WTC11 (cell line): Measurements from ENCODE around the gene ABLIM2. TPM values are rescaled to one million over a fixed set of nuclear protein-coding genes. Genes with fewer than 3 reads are reported as not detected.

ENCODE experiments used
- ESRRA ChIP-seq: sonication (generic); formaldehyde crosslinking; IDR thresholded peaks from 2 replicates; pipeline ENCODE4 v1.8.1; 2022; ENCODE audit warnings: mild to moderate bottlenecking, missing genetic modification reagents, borderline replicate concordance
- FOXP1 ChIP-seq: sonication (generic); formaldehyde crosslinking; IDR thresholded peaks from 2 replicates; pipeline ENCODE4 v1.8.0; 2022; ENCODE audit warnings: missing genetic modification reagents, mild to moderate bottlenecking, moderate library complexity, borderline replicate concordance
- MXD4 ChIP-seq: fragments of 250-450 bp; sonication (Bioruptor Pico); IDR thresholded peaks from 2 replicates; pipeline ENCODE4 v1.8.0; 2021; ENCODE audit warnings: mild to moderate bottlenecking, moderate library complexity, borderline replicate concordance
- RELA ChIP-seq: sonication (generic); formaldehyde crosslinking; IDR thresholded peaks from 2 replicates; pipeline ENCODE4 v1.8.1; 2022; ENCODE audit warnings: missing genetic modification reagents, mild to moderate bottlenecking, borderline replicate concordance
- TP53 ChIP-seq: sonication (generic); formaldehyde crosslinking; IDR thresholded peaks from 2 replicates; pipeline ENCODE4 v1.8.1; 2023; ENCODE audit warnings: mild to moderate bottlenecking, missing genetic modification reagents
- ZMAT4 ChIP-seq: fragments of 250-450 bp; sonication (Bioruptor Pico); IDR thresholded peaks from 2 replicates; pipeline ENCODE4 v1.9.0; 2021; ENCODE audit warnings: mild to moderate bottlenecking
- ZNF219 ChIP-seq: sonication (generic); formaldehyde crosslinking; IDR thresholded peaks from 2 replicates; pipeline ENCODE4 v1.8.0; 2023; ENCODE audit warnings: missing genetic modification reagents, mild to moderate bottlenecking, borderline replicate concordance
- ZNF512 ChIP-seq: sonication (generic); formaldehyde crosslinking; IDR thresholded peaks from 2 replicates; pipeline ENCODE4 v1.8.1; 2022; ENCODE audit warnings: missing genetic modification reagents, borderline replicate concordance
- total RNA-seq: library from RNA; stranded (reverse); gene quantifications from 3 replicates; pipeline ENCODE4 v1.2.3, GENCODE V29; 2021
- TF ChIP-seq, protein P1 (sequence below): fragments of 200-600 bp; IDR thresholded peaks from 2 replicates; pipeline ENCODE4 v1.8.0; 2022; ENCODE audit warnings: antibody characterized with exemption
- TF ChIP-seq, protein P2 (sequence below): sonication (generic); formaldehyde crosslinking; IDR thresholded peaks from 2 replicates; pipeline ENCODE4 v1.8.1; 2023; ENCODE audit warnings: mild to moderate bottlenecking, missing genetic modification reagents, moderate library complexity
- TF ChIP-seq, protein P3 (sequence below): sonication (generic); formaldehyde crosslinking; IDR thresholded peaks from 2 replicates; pipeline ENCODE4 v1.8.0; 2022; ENCODE audit warnings: missing genetic modification reagents
- TF ChIP-seq, protein P4 (sequence below): fragments of 250-450 bp; sonication (Bioruptor Pico); conservative IDR thresholded peaks from 2 replicates; pipeline ENCODE4 v1.9.0; 2021; ENCODE audit warnings: mild to moderate bottlenecking
- TF ChIP-seq, protein P5 (sequence below): sonication (generic); formaldehyde crosslinking; IDR thresholded peaks from 2 replicates; pipeline ENCODE4 v1.8.0; 2023; ENCODE audit warnings: mild to moderate bottlenecking, missing genetic modification reagents

ABLIM2 gene
- total RNA-seq, 1 experiment from 2014 or later, result 2.6 TPM

GRCh38 chr4:8127051-8127826 lies 31.4 kb downstream of the ABLIM2 start (continued):
- TF ChIP-seq, protein P1, sequence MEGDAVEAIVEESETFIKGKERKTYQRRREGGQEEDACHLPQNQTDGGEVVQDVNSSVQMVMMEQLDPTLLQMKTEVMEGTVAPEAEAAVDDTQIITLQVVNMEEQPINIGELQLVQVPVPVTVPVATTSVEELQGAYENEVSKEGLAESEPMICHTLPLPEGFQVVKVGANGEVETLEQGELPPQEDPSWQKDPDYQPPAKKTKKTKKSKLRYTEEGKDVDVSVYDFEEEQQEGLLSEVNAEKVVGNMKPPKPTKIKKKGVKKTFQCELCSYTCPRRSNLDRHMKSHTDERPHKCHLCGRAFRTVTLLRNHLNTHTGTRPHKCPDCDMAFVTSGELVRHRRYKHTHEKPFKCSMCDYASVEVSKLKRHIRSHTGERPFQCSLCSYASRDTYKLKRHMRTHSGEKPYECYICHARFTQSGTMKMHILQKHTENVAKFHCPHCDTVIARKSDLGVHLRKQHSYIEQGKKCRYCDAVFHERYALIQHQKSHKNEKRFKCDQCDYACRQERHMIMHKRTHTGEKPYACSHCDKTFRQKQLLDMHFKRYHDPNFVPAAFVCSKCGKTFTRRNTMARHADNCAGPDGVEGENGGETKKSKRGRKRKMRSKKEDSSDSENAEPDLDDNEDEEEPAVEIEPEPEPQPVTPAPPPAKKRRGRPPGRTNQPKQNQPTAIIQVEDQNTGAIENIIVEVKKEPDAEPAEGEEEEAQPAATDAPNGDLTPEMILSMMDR, result no peak
- TF ChIP-seq ZNF512 (CRISPR knock-in tag), result no peak
- TF ChIP-seq, protein P2, sequence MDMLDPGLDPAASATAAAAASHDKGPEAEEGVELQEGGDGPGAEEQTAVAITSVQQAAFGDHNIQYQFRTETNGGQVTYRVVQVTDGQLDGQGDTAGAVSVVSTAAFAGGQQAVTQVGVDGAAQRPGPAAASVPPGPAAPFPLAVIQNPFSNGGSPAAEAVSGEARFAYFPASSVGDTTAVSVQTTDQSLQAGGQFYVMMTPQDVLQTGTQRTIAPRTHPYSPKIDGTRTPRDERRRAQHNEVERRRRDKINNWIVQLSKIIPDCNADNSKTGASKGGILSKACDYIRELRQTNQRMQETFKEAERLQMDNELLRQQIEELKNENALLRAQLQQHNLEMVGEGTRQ (CRISPR knock-in tag), result no peak
- no peak for TF ChIP-seq FOXP1 (CRISPR knock-in tag)
- TF ChIP-seq, protein P3, sequence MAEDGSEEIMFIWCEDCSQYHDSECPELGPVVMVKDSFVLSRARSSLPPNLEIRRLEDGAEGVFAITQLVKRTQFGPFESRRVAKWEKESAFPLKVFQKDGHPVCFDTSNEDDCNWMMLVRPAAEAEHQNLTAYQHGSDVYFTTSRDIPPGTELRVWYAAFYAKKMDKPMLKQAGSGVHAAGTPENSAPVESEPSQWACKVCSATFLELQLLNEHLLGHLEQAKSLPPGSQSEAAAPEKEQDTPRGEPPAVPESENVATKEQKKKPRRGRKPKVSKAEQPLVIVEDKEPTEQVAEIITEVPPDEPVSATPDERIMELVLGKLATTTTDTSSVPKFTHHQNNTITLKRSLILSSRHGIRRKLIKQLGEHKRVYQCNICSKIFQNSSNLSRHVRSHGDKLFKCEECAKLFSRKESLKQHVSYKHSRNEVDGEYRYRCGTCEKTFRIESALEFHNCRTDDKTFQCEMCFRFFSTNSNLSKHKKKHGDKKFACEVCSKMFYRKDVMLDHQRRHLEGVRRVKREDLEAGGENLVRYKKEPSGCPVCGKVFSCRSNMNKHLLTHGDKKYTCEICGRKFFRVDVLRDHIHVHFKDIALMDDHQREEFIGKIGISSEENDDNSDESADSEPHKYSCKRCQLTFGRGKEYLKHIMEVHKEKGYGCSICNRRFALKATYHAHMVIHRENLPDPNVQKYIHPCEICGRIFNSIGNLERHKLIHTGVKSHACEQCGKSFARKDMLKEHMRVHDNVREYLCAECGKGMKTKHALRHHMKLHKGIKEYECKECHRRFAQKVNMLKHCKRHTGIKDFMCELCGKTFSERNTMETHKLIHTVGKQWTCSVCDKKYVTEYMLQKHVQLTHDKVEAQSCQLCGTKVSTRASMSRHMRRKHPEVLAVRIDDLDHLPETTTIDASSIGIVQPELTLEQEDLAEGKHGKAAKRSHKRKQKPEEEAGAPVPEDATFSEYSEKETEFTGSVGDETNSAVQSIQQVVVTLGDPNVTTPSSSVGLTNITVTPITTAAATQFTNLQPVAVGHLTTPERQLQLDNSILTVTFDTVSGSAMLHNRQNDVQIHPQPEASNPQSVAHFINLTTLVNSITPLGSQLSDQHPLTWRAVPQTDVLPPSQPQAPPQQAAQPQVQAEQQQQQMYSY (CRISPR knock-in tag), result no peak
- TF ChIP-seq, protein P4, sequence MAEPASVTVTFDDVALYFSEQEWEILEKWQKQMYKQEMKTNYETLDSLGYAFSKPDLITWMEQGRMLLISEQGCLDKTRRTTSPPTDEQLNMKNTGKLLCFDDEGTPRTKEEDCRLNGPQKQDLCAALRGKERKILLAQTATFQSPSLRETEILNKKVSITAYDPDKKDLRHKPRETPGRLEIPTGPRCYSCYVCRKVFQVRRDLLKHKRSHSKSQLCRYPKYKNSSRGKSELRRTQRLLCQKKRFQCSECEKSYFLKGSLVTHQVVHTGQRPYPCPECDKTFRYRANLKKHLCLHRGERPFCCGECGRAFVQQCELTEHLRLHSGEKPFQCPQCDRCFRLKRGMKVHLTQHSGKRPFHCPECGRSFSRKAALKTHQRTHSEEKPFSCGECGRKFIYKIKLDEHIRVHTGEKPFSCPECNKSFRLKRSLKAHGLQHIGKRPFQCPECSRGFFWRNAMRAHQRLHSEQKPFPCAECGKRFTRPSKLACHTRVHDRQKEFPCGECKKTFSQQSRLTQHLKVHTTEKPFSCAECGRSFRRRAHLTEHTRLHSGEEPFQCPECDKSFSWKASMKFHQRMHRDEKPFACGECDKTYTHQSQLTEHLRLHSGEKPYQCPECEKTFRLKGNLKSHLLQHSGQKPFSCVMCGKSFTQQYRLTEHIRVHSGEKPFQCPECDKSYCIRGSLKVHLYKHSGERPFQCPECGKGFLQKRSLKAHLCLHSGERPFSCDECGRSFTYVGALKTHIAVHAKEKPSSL (CRISPR knock-in tag), result no peak
- no peak for TF ChIP-seq ZNF219
- no peak for TF ChIP-seq TP53 (CRISPR knock-in tag)
- no peak for TF ChIP-seq RELA
- TF ChIP-seq MXD4 (CRISPR knock-in tag), result no peak
- TF ChIP-seq, protein P5, sequence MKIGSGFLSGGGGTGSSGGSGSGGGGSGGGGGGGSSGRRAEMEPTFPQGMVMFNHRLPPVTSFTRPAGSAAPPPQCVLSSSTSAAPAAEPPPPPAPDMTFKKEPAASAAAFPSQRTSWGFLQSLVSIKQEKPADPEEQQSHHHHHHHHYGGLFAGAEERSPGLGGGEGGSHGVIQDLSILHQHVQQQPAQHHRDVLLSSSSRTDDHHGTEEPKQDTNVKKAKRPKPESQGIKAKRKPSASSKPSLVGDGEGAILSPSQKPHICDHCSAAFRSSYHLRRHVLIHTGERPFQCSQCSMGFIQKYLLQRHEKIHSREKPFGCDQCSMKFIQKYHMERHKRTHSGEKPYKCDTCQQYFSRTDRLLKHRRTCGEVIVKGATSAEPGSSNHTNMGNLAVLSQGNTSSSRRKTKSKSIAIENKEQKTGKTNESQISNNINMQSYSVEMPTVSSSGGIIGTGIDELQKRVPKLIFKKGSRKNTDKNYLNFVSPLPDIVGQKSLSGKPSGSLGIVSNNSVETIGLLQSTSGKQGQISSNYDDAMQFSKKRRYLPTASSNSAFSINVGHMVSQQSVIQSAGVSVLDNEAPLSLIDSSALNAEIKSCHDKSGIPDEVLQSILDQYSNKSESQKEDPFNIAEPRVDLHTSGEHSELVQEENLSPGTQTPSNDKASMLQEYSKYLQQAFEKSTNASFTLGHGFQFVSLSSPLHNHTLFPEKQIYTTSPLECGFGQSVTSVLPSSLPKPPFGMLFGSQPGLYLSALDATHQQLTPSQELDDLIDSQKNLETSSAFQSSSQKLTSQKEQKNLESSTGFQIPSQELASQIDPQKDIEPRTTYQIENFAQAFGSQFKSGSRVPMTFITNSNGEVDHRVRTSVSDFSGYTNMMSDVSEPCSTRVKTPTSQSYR (CRISPR knock-in tag), result no peak
- TF ChIP-seq ESRRA (CRISPR knock-in tag), result no peak
- TF ChIP-seq ZMAT4 (CRISPR knock-in tag), result no peak
